Measurements from ENCODE around the gene CHST8.

Gene CHST8

DNA sequence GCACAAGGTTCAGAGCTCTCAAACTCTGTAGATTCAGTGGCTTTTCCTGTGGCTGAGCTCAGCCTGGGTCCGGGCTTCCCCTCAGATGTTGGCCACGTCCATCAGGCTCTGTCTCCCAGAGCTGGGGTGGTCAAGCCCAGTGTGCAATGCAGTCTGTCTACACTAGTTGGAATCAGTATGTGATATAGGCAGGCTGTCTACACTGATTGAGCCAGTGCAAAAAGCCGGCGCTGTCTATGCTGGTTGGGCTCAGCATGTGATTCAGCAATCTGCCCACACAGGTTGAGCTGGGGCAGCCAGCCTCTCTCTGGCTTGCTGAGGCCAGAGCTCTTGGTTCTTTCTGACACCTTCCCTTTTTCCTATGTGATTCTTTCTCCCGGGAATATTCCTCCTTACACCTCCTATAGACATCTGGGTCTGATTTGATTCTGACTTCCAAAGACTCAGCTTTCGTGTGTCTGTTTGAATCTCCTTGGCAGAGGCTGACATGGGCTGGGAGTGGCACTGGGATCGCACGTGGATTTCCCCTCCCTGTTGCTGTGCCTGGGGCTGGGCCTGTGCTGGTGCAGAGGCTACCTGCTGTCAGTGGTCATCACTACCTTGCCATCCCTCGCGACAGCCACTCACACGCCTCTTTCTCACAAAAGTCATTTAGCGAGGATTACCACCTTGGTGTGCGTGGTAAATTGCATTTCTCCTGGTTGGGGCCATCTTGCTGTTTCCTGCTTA lies 9.3 kb downstream of the CHST8 start:
- TF ChIP-seq, protein P1, sequence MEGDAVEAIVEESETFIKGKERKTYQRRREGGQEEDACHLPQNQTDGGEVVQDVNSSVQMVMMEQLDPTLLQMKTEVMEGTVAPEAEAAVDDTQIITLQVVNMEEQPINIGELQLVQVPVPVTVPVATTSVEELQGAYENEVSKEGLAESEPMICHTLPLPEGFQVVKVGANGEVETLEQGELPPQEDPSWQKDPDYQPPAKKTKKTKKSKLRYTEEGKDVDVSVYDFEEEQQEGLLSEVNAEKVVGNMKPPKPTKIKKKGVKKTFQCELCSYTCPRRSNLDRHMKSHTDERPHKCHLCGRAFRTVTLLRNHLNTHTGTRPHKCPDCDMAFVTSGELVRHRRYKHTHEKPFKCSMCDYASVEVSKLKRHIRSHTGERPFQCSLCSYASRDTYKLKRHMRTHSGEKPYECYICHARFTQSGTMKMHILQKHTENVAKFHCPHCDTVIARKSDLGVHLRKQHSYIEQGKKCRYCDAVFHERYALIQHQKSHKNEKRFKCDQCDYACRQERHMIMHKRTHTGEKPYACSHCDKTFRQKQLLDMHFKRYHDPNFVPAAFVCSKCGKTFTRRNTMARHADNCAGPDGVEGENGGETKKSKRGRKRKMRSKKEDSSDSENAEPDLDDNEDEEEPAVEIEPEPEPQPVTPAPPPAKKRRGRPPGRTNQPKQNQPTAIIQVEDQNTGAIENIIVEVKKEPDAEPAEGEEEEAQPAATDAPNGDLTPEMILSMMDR (IDR thresholded peaks at IDR 0.05; ENCODE audit: control insufficient read depth, insufficient read depth, low read depth, low read length, missing control alignments), result no peak
- H3K4me3 ChIP-seq (ENCODE audit: control insufficient read depth, low read depth, low read length), result no peak overlapping the region
- no peak for DNase-seq (ENCODE audit: low read depth)

DNA sequence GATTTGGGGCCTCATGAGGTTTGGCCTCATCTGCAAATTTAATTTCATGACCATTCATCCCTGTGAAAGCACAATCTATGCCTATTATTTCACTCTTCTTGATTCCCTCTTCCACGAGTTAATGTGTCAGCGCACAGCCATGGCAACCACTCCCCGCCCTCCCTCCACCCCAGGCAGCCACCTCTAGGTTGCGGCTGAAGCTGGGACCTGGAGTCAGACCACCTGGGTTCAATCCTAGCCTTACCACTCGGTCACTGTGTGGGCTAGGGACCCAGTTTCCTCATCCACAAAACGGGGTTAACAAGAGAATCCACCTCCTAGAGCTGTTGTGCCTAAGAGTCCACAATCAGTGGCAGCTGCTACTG lies 9.8 kb downstream of the CHST8 start:
- no peak for DNase-seq (ENCODE audit: low read depth)
- TF ChIP-seq, protein P1 (IDR thresholded peaks at IDR 0.05; ENCODE audit: control insufficient read depth, insufficient read depth, low read depth, low read length, missing control alignments), result no peak
- H3K4me3 ChIP-seq (ENCODE audit: control insufficient read depth, low read depth, low read length), result no peak overlapping the region

DNA sequence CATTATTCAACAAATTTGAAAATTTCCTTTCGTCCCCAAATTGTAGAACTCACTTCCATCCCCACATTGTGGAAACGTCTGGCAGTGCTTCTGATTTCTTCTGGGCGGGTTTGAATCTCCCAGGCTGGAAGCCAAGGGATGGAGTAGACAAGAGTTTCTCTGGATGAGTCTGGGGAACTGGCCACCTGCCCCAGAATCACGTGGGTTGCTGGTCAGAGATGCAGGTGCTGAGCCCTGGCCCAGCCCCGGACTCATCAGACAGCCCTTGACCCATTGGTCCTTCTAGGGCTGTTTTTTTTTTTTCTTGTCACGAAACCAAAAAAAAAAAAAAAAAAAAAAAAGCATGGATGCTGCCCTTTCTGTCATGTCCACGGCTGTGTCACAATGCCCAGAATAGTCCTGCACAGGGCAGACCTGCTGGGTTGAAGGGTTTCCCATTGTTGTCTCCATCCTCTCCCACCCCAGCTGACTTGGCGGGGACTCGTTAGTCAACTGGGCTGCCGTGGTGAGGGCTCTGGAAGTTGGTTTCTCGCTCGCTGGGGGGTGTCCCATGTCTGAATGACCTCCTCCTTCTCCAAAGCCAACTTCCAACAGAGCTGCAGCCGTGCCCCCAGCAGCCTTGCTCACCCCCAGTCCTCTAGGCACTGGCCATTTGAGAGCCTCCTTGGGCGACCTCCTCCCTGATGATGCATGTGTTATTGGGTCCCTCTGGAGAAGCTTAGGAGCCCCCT lies 12.8 kb downstream of the CHST8 start:
- H3K4me3 ChIP-seq (ENCODE audit: control insufficient read depth, low read depth, low read length), result no peak overlapping the region
- DNase-seq (ENCODE audit: low read depth), result no peak
- TF ChIP-seq, protein P1 (IDR thresholded peaks at IDR 0.05; ENCODE audit: control insufficient read depth, insufficient read depth, low read depth, low read length, missing control alignments), result no peak

DNA sequence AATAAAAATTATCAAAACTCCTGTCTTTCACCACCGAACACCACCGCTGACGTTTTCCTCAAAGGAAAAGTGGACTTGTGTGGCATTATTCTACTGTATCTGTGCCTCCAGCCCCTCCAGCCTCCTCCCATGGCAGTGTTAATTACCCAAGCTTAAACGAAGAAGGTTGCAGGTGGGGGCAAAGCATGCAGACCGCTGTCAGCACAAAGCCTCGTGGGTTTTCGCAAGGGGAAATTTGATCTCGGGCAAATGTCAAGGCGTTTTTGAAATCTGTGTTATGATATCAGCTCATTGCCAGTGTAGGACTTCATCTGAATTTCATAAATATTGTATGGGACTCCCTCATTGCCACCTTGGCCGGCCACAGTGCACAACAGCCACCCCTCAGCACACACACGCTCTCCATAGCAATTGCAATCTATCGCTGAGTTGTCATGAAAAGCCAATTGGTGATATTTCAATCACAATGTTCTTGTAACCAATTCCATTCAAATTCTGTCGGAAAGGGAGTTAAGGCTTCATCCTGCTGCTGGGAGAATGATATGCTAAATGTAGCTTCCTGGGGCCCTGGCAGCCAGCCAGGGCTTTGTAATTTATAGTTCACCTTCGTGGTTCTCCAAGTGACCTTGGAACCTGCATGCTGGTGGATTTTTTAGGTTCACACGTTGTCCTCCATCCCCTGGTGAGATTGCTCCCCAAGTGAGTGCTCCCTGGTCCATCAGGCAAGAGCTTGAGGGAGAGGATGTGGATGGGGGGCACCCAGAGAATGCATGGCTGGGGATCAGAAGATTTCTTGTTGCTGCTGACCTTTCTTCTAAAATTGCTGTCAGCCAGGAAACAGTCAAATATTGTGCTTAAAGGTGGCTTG lies 16.6 kb downstream of the CHST8 start:
- DNase-seq (ENCODE audit: low read depth), result no peak

DNA sequence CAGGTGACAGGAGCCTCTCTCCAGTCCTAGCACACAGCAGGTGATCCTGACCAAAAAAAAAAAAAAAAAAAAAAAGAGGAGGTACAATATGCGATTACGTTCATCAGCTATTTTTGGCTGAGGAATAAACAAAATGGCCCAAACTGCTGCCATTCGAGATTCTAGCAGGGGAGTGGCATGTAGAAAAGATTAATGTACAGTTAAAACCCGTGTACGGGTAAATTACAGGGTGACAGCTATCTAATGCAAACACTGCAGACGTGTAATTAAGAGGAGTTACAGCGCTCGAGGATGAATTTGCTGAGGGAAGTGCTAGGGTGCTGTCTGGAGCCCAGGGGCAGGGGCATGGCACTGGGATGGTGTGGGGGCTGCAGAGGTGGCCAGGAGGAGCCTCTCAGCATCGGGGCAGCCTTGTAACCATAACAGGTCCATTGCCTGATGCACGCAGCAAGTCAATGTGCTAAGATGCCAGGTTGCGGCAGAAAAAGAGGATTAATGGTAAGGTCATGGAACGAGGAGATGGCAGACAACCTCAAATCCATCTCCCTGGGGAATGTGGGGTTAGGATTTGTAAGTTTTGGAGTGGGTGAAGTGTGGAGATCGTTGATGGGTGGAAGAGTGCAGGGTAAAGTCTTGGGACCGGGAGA lies 17.4 kb downstream of the CHST8 start:
- no peak for DNase-seq (ENCODE audit: low read depth)
- H3K4me3 ChIP-seq (ENCODE audit: control insufficient read depth, low read depth, low read length), result no peak overlapping the region

More for the DNA sequence above, 16.6 kb downstream of the CHST8 start:
- TF ChIP-seq, protein P1 (IDR thresholded peaks at IDR 0.05; ENCODE audit: control insufficient read depth, insufficient read depth, low read depth, low read length, missing control alignments), result no peak
- H3K4me3 ChIP-seq (ENCODE audit: control insufficient read depth, low read depth, low read length), result no peak overlapping the region

More for the DNA sequence above, 17.4 kb downstream of the CHST8 start:
- TF ChIP-seq, protein P1 (IDR thresholded peaks at IDR 0.05; ENCODE audit: control insufficient read depth, insufficient read depth, low read depth, low read length, missing control alignments), result no peak
